CD4-positive, alpha-beta memory T cell (primary cell): Measurements from ENCODE around the gene MRPL34. TPM values are rescaled to one million over a fixed set of nuclear protein-coding genes. Genes with fewer than 3 reads are reported as not detected.

Source experiments
- CTCF ChIA-PET: fragments of 350-600 bp; sonication (Branson Sonifier 250); formaldehyde crosslinking; loops from one replicate; lab custom pipeline; 2021; ENCODE audit warnings: inconsistent platforms; ENCODE audit not compliant: partially characterized antibody; lab: Charles Lee
- POLR2A ChIA-PET: fragments of 350-600 bp; sonication (Branson Sonifier 250); formaldehyde crosslinking; loops from one replicate; lab custom pipeline; 2021; ENCODE audit not compliant: partially characterized antibody; lab: Charles Lee
- DNase-seq, 5 donors: peaks; one replicate each; pipeline versions ENCODE4 v3.0.0 to v3.0.0-alpha.2; 2020 to 2022; ENCODE audit warnings: mixed read lengths in 1 of 5
- H3K27ac ChIP-seq: one replicate; pipeline ENCODE4 v1.7.0; 2013; ENCODE audit warnings: low read depth, low read length
- H3K27me3 ChIP-seq: 2 replicates; pipeline ENCODE4 v1.7.0; 2013; ENCODE audit warnings: mild to moderate bottlenecking, low read length, moderate library complexity; ENCODE audit not compliant: insufficient read depth
- H3K36me3 ChIP-seq: 2 replicates; pipeline ENCODE4 v1.7.0; 2013; ENCODE audit warnings: mild to moderate bottlenecking, low read length, moderate library complexity; ENCODE audit not compliant: insufficient read depth
- H3K4me1 ChIP-seq: 2 replicates; pipeline ENCODE4 v1.7.0; 2013; ENCODE audit warnings: mild to moderate bottlenecking, low read length, moderate library complexity; ENCODE audit not compliant: insufficient read depth
- H3K4me3 ChIP-seq, 2 donors: one replicate each; pipeline ENCODE4 v1.7.0; 2013; ENCODE audit warnings: low read length in 2 of 2, mild to moderate bottlenecking in 1 of 2
- H3K9me3 ChIP-seq, 2 donors: one replicate each; pipeline ENCODE4 v1.7.0; 2013; ENCODE audit warnings: low read length in 2 of 2, control low read depth in 1 of 2; ENCODE audit not compliant: control insufficient read depth in 1 of 2
- H3K27ac Mint-ChIP-seq, 7 donors: one replicate each; pipeline ENCODE4 v1.8.0; 2020 to 2021; ENCODE audit warnings: mixed read lengths in 7 of 7, mild to moderate bottlenecking in 6 of 7, inconsistent platforms in 3 of 7, moderate library complexity in 3 of 7
- H3K27me3 Mint-ChIP-seq, 2 donors: one replicate each; pipeline ENCODE4 v1.8.0; 2020 to 2021; ENCODE audit warnings: mixed read lengths in 2 of 2
- H3K36me3 Mint-ChIP-seq, 2 donors: one replicate each; pipeline ENCODE4 v1.8.0; 2020 to 2021; ENCODE audit warnings: mixed read lengths in 2 of 2, inconsistent platforms in 1 of 2, mild to moderate bottlenecking in 1 of 2
- H3K4me1 Mint-ChIP-seq, 4 donors: one replicate each; pipeline ENCODE4 v1.8.0; 2020 to 2021; ENCODE audit warnings: mixed read lengths in 4 of 4, mild to moderate bottlenecking in 1 of 4
- H3K4me3 Mint-ChIP-seq, 8 donors: one replicate each; pipeline ENCODE4 v1.8.0; 2020 to 2021; ENCODE audit warnings: mixed read lengths in 8 of 8, mild to moderate bottlenecking in 7 of 8, moderate library complexity in 6 of 8, inconsistent platforms in 3 of 8
- H3K9me3 Mint-ChIP-seq, 8 donors: one replicate each; pipeline ENCODE4 v1.8.0; 2020 to 2021; ENCODE audit warnings: mixed read lengths in 8 of 8, mild to moderate bottlenecking in 5 of 8, inconsistent platforms in 3 of 8, moderate library complexity in 1 of 8
- intact Hi-C: fragments of 100-400 bp; cut with micrococcal nuclease; formaldehyde crosslinking; loops from one replicate; pipeline ENCODE4 v1.15.1; 2023
- polyA plus RNA-seq, 2 donors: library from polyadenylated mRNA; unstranded; fragments of 300-500 nt; fragmentation: Illumina TruSeq; gene quantifications; one replicate each; pipeline ENCODE4 v1.2.3, GENCODE V29; 2021
- total RNA-seq, 2 experiments: library from RNA; stranded (reverse); gene quantifications; one replicate each; pipeline ENCODE4 v1.2.3, GENCODE V29; 2021

MRPL34 gene
- total and polyA plus RNA-seq, 4 experiments from 2014 or later = 69.4 to 250 (median 153) TPM

GRCh38 chr19:17285415-17286135, 20.1 kb upstream of the MRPL34 start:
- no peaks in the 10 kb centered on the region for H3K36me3 ChIP-seq
- H3K27ac ChIP-seq = no peak overlapping the region
- peaks cover 0 to 4% of the 10 kb centered on the region in 2 donors for H3K27me3 Mint-ChIP-seq
- H3K27me3 ChIP-seq = no peaks in the 10 kb centered on the region
- peaks cover 2 to 4% (median 3%) of the 10 kb centered on the region in 4 donors for H3K4me1 Mint-ChIP-seq
- no peaks in the 10 kb centered on the region for H3K9me3 Mint-ChIP-seq
- H3K4me3 ChIP-seq = no peak overlapping the region
- CTCF ChIA-PET = interaction anchor here (6.9 kb wide), 1 partner anchor 26 kb away, joined by 83 read pairs; no protein-coding TSS in a partner anchor
- H3K4me3 Mint-ChIP-seq = no peak overlapping the region
- H3K27ac Mint-ChIP-seq = no peak overlapping the region
- H3K9me3 ChIP-seq = no peaks in the 10 kb centered on the region
- POLR2A ChIA-PET = interaction anchor here (1.2 kb wide), 1 partner anchor 163 kb away, joined by 3 read pairs; no protein-coding TSS in a partner anchor
- intact Hi-C loops = no loop called here
- H3K4me1 ChIP-seq = peaks cover 17% of the 10 kb centered on the region
- H3K36me3 Mint-ChIP-seq = peaks cover 0 to 1% of the 10 kb centered on the region in 2 donors
- no peak for DNase-seq

GRCh38 chr19:17286263-17286662, 19.4 kb upstream of the MRPL34 start:
- Mint-ChIP-seq H3K27me3 (peaks cover 0 to 4% of the 10 kb centered on the region in 2 donors), H3K4me3 (no peak overlapping the region), H3K4me1 (peaks cover 2 to 4% (median 3%) of the 10 kb centered on the region in 4 donors), H3K9me3 (no peaks in the 10 kb centered on the region), H3K36me3 (peaks cover 0 to 1% of the 10 kb centered on the region in 2 donors), H3K27ac (no peak overlapping the region)
- intact Hi-C loops = no loop called here
- H3K4me1 ChIP-seq = peaks cover 15% of the 10 kb centered on the region
- ChIA-PET POLR2A (interaction anchor here (1.2 kb wide), 1 partner anchor 164 kb away, joined by 3 read pairs; no protein-coding TSS in a partner anchor), CTCF (interaction anchor here (0.7 to 1.5 kb wide), 2 partner anchors 80 to 166 kb away, joined by 3 to 4 read pairs; no protein-coding TSS in a partner anchor)
- DNase-seq = no peak
- no peaks in the 10 kb centered on the region for H3K36me3 ChIP-seq
- no peak overlapping the region for H3K27ac ChIP-seq
- H3K9me3 ChIP-seq = no peaks in the 10 kb centered on the region
- no peaks in the 10 kb centered on the region for H3K27me3 ChIP-seq
- no peak overlapping the region for H3K4me3 ChIP-seq

GRCh38 chr19:17286752-17287151, 18.9 kb upstream of the MRPL34 start:
- Histone ChIP-seq H3K4me3 (no peak overlapping the region), H3K36me3 (no peaks in the 10 kb centered on the region), H3K4me1 (peaks cover 10% of the 10 kb centered on the region), H3K9me3 (no peaks in the 10 kb centered on the region), H3K27ac (no peak overlapping the region), H3K27me3 (no peaks in the 10 kb centered on the region)
- H3K36me3 Mint-ChIP-seq = no peaks in the 10 kb centered on the region
- H3K4me1 Mint-ChIP-seq = peaks cover 2 to 4% (median 3%) of the 10 kb centered on the region in 4 donors
- H3K27ac Mint-ChIP-seq = no peak overlapping the region
- ChIA-PET POLR2A (interaction anchor here (1.2 kb wide), 1 partner anchor 165 kb away, joined by 3 read pairs; no protein-coding TSS in a partner anchor), CTCF (interaction anchor here (0.7 to 1.5 kb wide), 2 partner anchors 81 to 166 kb away, joined by 3 to 4 read pairs; no protein-coding TSS in a partner anchor)
- intact Hi-C loops = no loop called here
- no peak for DNase-seq
- no peaks in the 10 kb centered on the region for H3K9me3 Mint-ChIP-seq
- peaks cover 0 to 4% of the 10 kb centered on the region in 2 donors for H3K27me3 Mint-ChIP-seq
- H3K4me3 Mint-ChIP-seq = no peak overlapping the region

GRCh38 chr19:17289489-17289888, 16.2 kb upstream of the MRPL34 start:
- Histone ChIP-seq H3K27ac (no peak overlapping the region), H3K27me3 (no peaks in the 10 kb centered on the region), H3K36me3 (no peaks in the 10 kb centered on the region), H3K4me3 (no peak overlapping the region), H3K9me3 (no peaks in the 10 kb centered on the region), H3K4me1 (peaks cover 6% of the 10 kb centered on the region)
- Mint-ChIP-seq H3K9me3 (no peaks in the 10 kb centered on the region), H3K4me1 (peaks cover 3 to 5% (median 4%) of the 10 kb centered on the region in 4 donors), H3K27ac (no peak overlapping the region), H3K27me3 (peaks cover 0 to 4% of the 10 kb centered on the region in 2 donors), H3K4me3 (peak overlapping the region in 1 of 8 donors; percentile 41), H3K36me3 (peaks cover 0 to 2% of the 10 kb centered on the region in 2 donors)
- no peak for DNase-seq
- ChIA-PET POLR2A (interaction anchor here (0.6 kb wide), 1 partner anchor 104 kb away, joined by 4 read pairs; the partner anchor contains the start of gene CCDC194), CTCF (interaction anchor here (0.6 to 4.3 kb wide), 4 partner anchors 27 to 614 kb away, joined by 3 to 56 read pairs (median 4); no protein-coding TSS in a partner anchor)
- intact Hi-C loops = no loop called here

GRCh38 chr19:17292301-17293074, 13.2 kb upstream of the MRPL34 start:
- H3K36me3 ChIP-seq = no peaks in the 10 kb centered on the region
- H3K27me3 ChIP-seq = no peaks in the 10 kb centered on the region
- no peaks in the 10 kb centered on the region for H3K9me3 ChIP-seq
- Mint-ChIP-seq H3K27ac (peak overlapping the region; percentile 47 to 89 (median 81)), H3K4me3 (peak overlapping the region; percentile 88 to 92 (median 90)), H3K4me1 (peaks cover 3 to 5% (median 4%) of the 10 kb centered on the region in 4 donors), H3K36me3 (peaks cover 0 to 2% of the 10 kb centered on the region in 2 donors), H3K9me3 (no peaks in the 10 kb centered on the region), H3K27me3 (peaks cover 0 to 4% of the 10 kb centered on the region in 2 donors)
- H3K4me1 ChIP-seq = peaks cover 6% of the 10 kb centered on the region
- CTCF ChIA-PET = interaction anchor here (0.6 to 4.3 kb wide), 15 partner anchors 9 to 223 kb away, joined by 3 to 56 read pairs (median 6); partner anchors contain the start of genes ABHD8, DDA1, MRPL34 and MYO9B
- POLR2A ChIA-PET = interaction anchor here (0.6 to 2.9 kb wide), 13 partner anchors 10 to 127 kb away, joined by 3 to 9 read pairs (median 5); partner anchors contain the start of genes ANO8, BABAM1, DDA1 and MRPL34
- intact Hi-C loops = loop anchor here (1.0 to 2.0 kb wide), 7 partner anchors 13 to 176 kb away; partner anchors contain the start of genes ANO8, BABAM1 and MRPL34
- H3K4me3 ChIP-seq = peak overlapping the region; percentile 61 to 75
- peak overlapping the region; percentile 20 for H3K27ac ChIP-seq
- peak; percentile 77 to 85 (median 80) for DNase-seq

GRCh38 chr19:17293605-17294004, 12.1 kb upstream of the MRPL34 start:
- ChIA-PET POLR2A (interaction anchor here (1.0 to 2.1 kb wide), 3 partner anchors 16 to 58 kb away, joined by 5 to 7 read pairs (median 5); partner anchors contain the start of genes ANO8 and DDA1), CTCF (interaction anchor here (0.7 to 4.3 kb wide), 11 partner anchors 9 to 224 kb away, joined by 3 to 56 read pairs (median 6); partner anchors contain the start of genes ABHD8, DDA1 and MRPL34)
- peaks cover 3 to 5% (median 4%) of the 10 kb centered on the region in 4 donors for H3K4me1 Mint-ChIP-seq
- peaks cover 0 to 2% of the 10 kb centered on the region in 2 donors for H3K36me3 Mint-ChIP-seq
- H3K9me3 Mint-ChIP-seq = peaks cover 0 to 2% (median 0%) of the 10 kb centered on the region in 8 donors
- peaks cover 6% of the 10 kb centered on the region for H3K4me1 ChIP-seq
- intact Hi-C loops = loop anchor here (2.0 kb wide), 2 partner anchors 41 to 175 kb away; partner anchors contain the start of gene ANO8
- no peak overlapping the region for H3K27ac ChIP-seq
- H3K27me3 Mint-ChIP-seq = peaks cover 0 to 2% of the 10 kb centered on the region in 2 donors
- H3K27ac Mint-ChIP-seq = no peak overlapping the region
- DNase-seq = no peak
- H3K27me3 ChIP-seq = no peaks in the 10 kb centered on the region
- no peak overlapping the region for H3K4me3 Mint-ChIP-seq
- no peaks in the 10 kb centered on the region for H3K36me3 ChIP-seq
- no peak overlapping the region for H3K4me3 ChIP-seq
- peaks cover 0 to 4% of the 10 kb centered on the region in 2 donors for H3K9me3 ChIP-seq
